OCI-LY7 (cell line): Measurements from ENCODE around the gene MGAT5B.
"Not testable (repeated sequence)": the region's sequence is repeated elsewhere in the genome, so short reads cannot be mapped to it uniquely, and the experiment has no call there.

Experiments used
- CTCF ChIP-seq: fragments of 200-600 bp; sonication (generic); conservative IDR thresholded peaks from 2 replicates; pipeline ENCODE4 v1.5.1; 2014; ENCODE audit warnings: mild to moderate bottlenecking, antibody characterized with exemption, low read length, moderate library complexity, mixed read lengths
- EZH2phosphoT487 ChIP-seq: fragments of 200-600 bp; sonication (generic); IDR thresholded peaks from 2 replicates; pipeline ENCODE4 v1.6.1; 2018; ENCODE audit warnings: low read depth, borderline replicate concordance, mild to moderate bottlenecking, mixed run types, antibody characterized with exemption, low read length, moderate library complexity, mixed read lengths

DNA sequence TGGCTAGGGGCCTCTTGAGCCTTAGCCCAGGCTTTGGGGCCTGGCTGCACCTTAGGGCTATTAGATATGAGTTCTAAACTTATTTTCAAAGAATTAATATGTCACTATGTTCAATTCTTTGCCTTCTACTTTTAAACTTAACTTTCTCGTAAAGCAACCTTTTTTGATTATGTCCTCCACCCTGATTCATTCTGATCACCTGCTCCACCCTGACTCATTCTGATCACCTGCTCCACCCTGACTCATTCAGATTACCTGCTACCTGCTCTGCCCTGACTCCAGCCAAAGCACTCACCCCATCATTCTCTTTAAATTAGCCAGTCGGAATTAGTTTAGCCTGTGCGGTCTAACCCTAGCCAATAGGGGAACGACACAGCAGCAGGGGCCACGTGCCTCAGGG lies 102.0 kb downstream of the MGAT5B start:
- TF ChIP-seq CTCF, EZH2phosphoT487: not testable (repeated sequence)
